Measurements from ENCODE around the gene APOL4.
"Not testable (repeated sequence)": the region's sequence is repeated elsewhere in the genome, so short reads cannot be mapped to it uniquely, and the experiment has no call there.

The APOL4 gene, protein sequence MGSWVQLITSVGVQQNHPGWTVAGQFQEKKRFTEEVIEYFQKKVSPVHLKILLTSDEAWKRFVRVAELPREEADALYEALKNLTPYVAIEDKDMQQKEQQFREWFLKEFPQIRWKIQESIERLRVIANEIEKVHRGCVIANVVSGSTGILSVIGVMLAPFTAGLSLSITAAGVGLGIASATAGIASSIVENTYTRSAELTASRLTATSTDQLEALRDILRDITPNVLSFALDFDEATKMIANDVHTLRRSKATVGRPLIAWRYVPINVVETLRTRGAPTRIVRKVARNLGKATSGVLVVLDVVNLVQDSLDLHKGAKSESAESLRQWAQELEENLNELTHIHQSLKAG

DNA sequence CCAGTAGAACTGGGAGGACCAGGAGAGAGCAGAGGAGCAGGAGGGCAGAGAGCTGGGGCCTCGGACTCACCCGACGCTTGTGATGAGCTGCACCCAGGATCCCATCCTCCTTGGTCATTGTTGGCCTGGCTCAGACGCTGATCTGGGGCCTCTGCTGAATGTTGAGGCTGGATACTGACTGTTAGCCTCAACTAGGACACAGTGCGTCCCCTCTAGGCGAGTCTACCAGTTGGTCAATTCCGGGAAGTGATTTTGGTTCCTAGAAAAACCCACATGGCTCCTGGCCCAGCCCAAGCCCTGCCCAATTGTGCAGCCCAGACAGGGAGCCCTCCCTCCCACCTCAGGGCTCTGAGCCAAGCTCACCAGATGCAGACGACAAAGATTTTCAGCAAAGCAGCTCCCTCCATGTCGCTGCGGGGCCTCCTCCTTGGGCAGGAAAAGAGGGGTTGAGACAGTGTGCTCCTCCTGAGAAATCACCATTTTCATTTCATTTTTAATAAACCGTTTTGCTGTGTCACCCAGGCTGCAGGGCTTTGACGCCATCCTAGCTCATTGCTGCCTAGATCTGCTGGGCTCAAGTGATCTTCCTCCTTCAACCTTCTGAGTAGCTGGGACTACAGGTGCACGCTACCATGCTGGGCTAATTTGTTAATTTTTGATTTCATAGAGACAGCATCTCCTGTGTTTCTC is at the start of gene APOL4:
APOL4 (minus strand) TSS at position 180 of the 690 bp plus-strand sequence; CDS start at position 105, 75 bp downstream.
- no peak within 1 kb of the TSS for H3K27ac ChIP-seq
- peak; percentile 66 to 78 for DNase-seq
- intact Hi-C loops (cut with DNase I; ENCODE audit: low total_unique reads), result loop anchor here (5.0 kb wide), 1 partner anchor 56 kb away; no protein-coding TSS in a partner anchor
- no peaks in the 10 kb centered on the region for H3K36me3 ChIP-seq
- peaks cover 0 to 4% of the 10 kb centered on the region in 2 donors for H3K27me3 ChIP-seq
- H3K4me3 ChIP-seq, result peak within 1 kb of the TSS in 1 of 2 donors; percentile 8
- peaks cover 0 to 2% (median 0%) of the 10 kb centered on the region in 4 donors for H3K4me1 ChIP-seq
- TF ChIP-seq, protein P1, sequence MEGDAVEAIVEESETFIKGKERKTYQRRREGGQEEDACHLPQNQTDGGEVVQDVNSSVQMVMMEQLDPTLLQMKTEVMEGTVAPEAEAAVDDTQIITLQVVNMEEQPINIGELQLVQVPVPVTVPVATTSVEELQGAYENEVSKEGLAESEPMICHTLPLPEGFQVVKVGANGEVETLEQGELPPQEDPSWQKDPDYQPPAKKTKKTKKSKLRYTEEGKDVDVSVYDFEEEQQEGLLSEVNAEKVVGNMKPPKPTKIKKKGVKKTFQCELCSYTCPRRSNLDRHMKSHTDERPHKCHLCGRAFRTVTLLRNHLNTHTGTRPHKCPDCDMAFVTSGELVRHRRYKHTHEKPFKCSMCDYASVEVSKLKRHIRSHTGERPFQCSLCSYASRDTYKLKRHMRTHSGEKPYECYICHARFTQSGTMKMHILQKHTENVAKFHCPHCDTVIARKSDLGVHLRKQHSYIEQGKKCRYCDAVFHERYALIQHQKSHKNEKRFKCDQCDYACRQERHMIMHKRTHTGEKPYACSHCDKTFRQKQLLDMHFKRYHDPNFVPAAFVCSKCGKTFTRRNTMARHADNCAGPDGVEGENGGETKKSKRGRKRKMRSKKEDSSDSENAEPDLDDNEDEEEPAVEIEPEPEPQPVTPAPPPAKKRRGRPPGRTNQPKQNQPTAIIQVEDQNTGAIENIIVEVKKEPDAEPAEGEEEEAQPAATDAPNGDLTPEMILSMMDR (IDR thresholded peaks at IDR 0.05), result no peak
- no peaks in the 10 kb centered on the region for H3K9me3 ChIP-seq

DNA sequence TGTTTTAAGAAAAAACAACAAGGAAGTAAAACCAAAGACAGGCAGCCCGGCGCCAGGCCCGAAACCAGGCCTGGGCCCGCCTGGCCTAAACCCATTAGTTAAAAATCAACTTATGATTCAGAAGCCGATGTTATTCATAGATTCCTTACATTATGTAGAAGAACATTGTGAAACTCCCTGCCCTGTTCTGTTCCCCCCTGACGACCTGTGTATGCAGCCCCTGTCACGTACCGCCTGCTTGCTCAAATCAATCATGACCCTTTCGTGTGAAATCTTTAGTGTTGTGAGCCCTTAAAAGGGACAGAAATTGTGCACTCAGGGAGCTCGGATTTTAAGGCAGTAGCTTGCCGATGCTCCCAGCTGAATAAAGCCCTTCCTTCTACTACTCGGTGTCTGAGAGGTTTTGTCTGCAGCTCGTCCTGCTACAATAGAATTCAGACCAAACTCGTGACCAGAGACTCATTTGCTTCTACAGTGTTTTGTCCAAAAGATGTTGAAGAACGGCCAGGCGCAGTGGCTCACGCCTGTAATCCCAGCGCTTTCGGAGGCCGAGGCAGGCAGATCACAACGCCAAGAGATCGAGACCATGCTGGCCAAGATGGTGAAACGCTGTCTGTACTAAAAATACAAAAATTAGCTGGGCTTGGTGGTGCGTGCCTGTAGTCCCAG is 48.8 kb upstream of the APOL4 start:
- peaks cover 0 to 23% (median 17%) of the 10 kb centered on the region in 4 donors for H3K4me1 ChIP-seq
- DNase-seq; H3K27me3 ChIP-seq; intact Hi-C loops (cut with DNase I; ENCODE audit: low total_unique reads); H3K9me3 ChIP-seq; H3K27ac ChIP-seq; H3K36me3 ChIP-seq; H3K4me3 ChIP-seq: not testable (repeated sequence)

DNA sequence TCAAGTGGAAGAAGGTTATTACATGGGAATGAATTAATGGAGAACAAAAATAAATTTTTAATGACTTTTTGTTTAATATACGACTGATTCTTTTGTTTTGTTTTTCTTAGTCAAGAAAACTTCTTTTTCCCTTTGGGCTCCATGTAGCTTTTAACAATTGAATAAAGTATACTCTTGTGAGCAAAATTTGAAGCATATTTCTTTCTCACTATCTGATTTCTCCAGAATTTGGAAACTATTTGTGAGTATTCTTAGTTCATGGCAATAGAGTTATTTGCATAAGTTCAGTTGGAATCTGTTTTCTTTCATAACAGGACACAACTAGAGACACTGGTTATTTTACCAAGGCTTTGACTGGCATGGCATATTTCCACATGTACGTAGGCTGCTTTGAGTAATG is 47.6 kb upstream of the APOL4 start:
- no peaks in the 10 kb centered on the region for H3K27me3 ChIP-seq
- TF ChIP-seq, protein P1 (IDR thresholded peaks at IDR 0.05), result no peak
- no peaks in the 10 kb centered on the region for H3K36me3 ChIP-seq
- intact Hi-C loops (cut with DNase I; ENCODE audit: low total_unique reads), result no loop called here
- no peak overlapping the region for H3K4me3 ChIP-seq
- no peak overlapping the region for H3K27ac ChIP-seq
- peaks cover 0 to 24% (median 19%) of the 10 kb centered on the region in 4 donors for H3K4me1 ChIP-seq
- no peak for DNase-seq
- H3K9me3 ChIP-seq, result no peaks in the 10 kb centered on the region

DNA sequence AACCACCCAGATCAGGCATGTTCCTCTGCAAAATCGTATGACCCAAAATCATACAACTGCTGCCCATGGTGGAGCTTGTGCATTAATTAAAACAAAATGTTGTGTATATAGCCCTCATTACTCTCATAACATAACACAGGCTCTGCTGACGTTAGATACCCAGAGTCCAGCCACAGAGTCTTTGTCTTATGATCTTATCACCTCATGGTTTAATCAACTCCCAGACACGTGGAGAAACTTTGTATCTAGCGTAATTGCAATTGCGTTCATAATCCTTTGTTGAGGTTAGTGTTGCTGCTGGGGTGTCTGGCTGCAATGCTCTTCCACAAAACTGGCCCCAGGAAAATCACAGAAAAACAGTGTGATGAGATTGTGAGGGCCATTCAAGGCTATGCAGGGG is 46.3 kb upstream of the APOL4 start:
- intact Hi-C loops (cut with DNase I; ENCODE audit: low total_unique reads), result no loop called here
- no peaks in the 10 kb centered on the region for H3K27me3 ChIP-seq
- no peaks in the 10 kb centered on the region for H3K9me3 ChIP-seq
- no peak for DNase-seq
- H3K4me1 ChIP-seq, result peaks cover 0 to 22% (median 19%) of the 10 kb centered on the region in 4 donors
- H3K36me3 ChIP-seq, result no peaks in the 10 kb centered on the region
- H3K27ac ChIP-seq, result no peak overlapping the region
- TF ChIP-seq, protein P1 (IDR thresholded peaks at IDR 0.05), result no peak
- H3K4me3 ChIP-seq, result no peak overlapping the region

DNA sequence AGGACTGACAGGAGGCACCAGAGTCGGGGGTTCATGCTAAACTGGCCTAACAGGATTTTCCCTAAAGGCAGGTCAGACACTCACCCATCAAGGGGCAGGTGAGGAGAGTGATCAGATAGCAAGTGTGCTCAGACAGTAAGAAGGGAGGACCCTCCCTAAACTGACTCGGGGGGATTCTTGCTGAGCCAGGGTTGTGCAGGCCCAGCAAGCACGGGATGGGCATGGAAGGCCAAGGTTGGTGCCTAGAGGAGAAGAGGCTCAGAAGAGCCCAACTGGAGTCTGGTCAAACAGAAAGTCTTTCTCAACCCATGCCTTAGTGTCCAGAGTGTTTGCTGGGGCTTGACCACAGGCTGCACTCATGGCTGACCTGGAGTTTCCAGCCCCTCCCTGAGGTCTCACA is 45.1 kb upstream of the APOL4 start:
- DNase-seq, result no peak
- peaks cover 0 to 19% (median 18%) of the 10 kb centered on the region in 4 donors for H3K4me1 ChIP-seq
- TF ChIP-seq, protein P1 (IDR thresholded peaks at IDR 0.05), result no peak
- no peaks in the 10 kb centered on the region for H3K36me3 ChIP-seq
- no peak overlapping the region for H3K4me3 ChIP-seq
- no peaks in the 10 kb centered on the region for H3K9me3 ChIP-seq
- intact Hi-C loops (cut with DNase I; ENCODE audit: low total_unique reads), result no loop called here
- no peaks in the 10 kb centered on the region for H3K27me3 ChIP-seq
- no peak overlapping the region for H3K27ac ChIP-seq

Measured in tibial artery (tissue), 4 donors.